ENCODE data around the gene EPS8L2.
A peak's percentile ranks its signal among the peaks of the same experiment; 100 is the strongest.

The EPS8L2 gene

DNA sequence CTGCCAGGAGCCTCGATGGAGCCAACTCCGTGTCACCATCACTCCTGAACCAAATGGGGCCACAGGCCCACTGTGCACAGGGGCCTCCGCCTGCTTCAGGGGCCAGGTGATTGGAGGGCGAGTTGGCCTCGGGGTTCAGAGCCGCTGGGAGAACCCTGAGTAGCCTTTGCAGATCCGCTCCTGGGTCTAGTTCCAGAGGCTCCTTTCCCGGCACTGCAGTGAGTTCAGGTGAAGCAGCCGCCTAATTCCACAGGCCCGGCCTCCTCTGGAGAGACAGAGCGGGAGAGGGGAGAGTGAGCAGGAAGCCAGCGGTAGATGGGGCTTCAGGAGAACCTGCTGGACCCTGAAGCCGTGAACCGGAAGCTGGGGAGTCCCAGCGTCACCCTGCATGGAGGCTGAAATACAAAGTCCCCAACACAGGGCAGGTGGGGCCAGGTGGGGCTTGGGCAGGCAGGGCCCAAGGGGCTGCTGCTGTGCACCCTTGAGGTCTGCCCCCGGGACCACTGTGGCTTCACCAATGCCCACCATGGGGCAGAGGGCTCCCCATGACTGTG, 46.4 kb upstream of the EPS8L2 start:
- no peak overlapping the region for H3K27ac ChIP-seq (ENCODE audit: low read depth, low read length)
- no peak overlapping the region for H2AK5ac ChIP-seq (ENCODE audit: low read length)
- H3K4me1 ChIP-seq (ENCODE audit: control insufficient read depth in 1 of 2, insufficient read depth in 2 of 2, low read length in 2 of 2) = no peaks in the 10 kb centered on the region
- peaks cover 44 to 49% of the 10 kb centered on the region in 2 experiments for H3K36me3 ChIP-seq (ENCODE audit: control insufficient read depth in 1 of 2, insufficient read depth in 2 of 2, low read length in 2 of 2)
- H3K9ac ChIP-seq (ENCODE audit: low read length) = no peak overlapping the region
- no peak for DNase-seq
- no peaks in the 10 kb centered on the region for H3K9me3 ChIP-seq (ENCODE audit: insufficient read depth, low read depth, low read length)
- H4K91ac ChIP-seq (ENCODE audit: low read depth, low read length) = no peak overlapping the region
- no CpG with 5 or more reads among the region's 16 CpGs for WGBS (ENCODE audit: extremely low coverage, insufficient coverage, insufficient read length)
- no peaks in the 10 kb centered on the region for H3K27me3 ChIP-seq (ENCODE audit: insufficient read depth, low read length)
- no peak overlapping the region for H2BK12ac ChIP-seq (ENCODE audit: low read length)
- H4K12ac ChIP-seq (ENCODE audit: low read depth, low read length) = no peak overlapping the region
- H2AFZ ChIP-seq (ENCODE audit: insufficient read depth, low read length, poor library complexity) = no peak overlapping the region
- no peak overlapping the region for H2BK5ac ChIP-seq (ENCODE audit: low read depth, low read length, poor library complexity)
- H3K79me1 ChIP-seq (ENCODE audit: low read length) = no peaks in the 10 kb centered on the region
- H3K79me2 ChIP-seq (ENCODE audit: control insufficient read depth, insufficient read depth, low read length, poor library complexity) = no peaks in the 10 kb centered on the region
- no peak overlapping the region for H3K18ac ChIP-seq (ENCODE audit: low read length)
- H3K4me3 ChIP-seq (ENCODE audit: low read depth, low read length) = no peak overlapping the region
- H3K4me2 ChIP-seq (ENCODE audit: low read length) = no peak overlapping the region
- H3K23ac ChIP-seq (ENCODE audit: low read length) = no peak overlapping the region
- no peak overlapping the region for H3K14ac ChIP-seq (ENCODE audit: low read length)
- H2BK120ac ChIP-seq (ENCODE audit: insufficient read depth, low read length, poor library complexity) = no peak overlapping the region
- no peak overlapping the region for H3K4ac ChIP-seq (ENCODE audit: low read depth, low read length)
- H4K8ac ChIP-seq (ENCODE audit: low read depth, low read length) = no peak overlapping the region

GRCh38 chr11:660281-660680, 45.8 kb upstream of the EPS8L2 start:
- Histone ChIP-seq H3K14ac (ENCODE audit: low read length) (no peak overlapping the region), H4K91ac (ENCODE audit: low read depth, low read length) (no peak overlapping the region), H2BK5ac (ENCODE audit: low read depth, low read length, poor library complexity) (no peak overlapping the region), H2BK12ac (ENCODE audit: low read length) (no peak overlapping the region), H3K27ac (ENCODE audit: low read depth, low read length) (no peak overlapping the region), H3K9ac (ENCODE audit: low read length) (no peak overlapping the region), H3K23ac (ENCODE audit: low read length) (no peak overlapping the region), H3K9me3 (ENCODE audit: insufficient read depth, low read depth, low read length) (no peaks in the 10 kb centered on the region), H2AK5ac (ENCODE audit: low read length) (no peak overlapping the region), H3K79me1 (ENCODE audit: low read length) (no peaks in the 10 kb centered on the region), H3K79me2 (ENCODE audit: control insufficient read depth, insufficient read depth, low read length, poor library complexity) (no peaks in the 10 kb centered on the region), H2AFZ (ENCODE audit: insufficient read depth, low read length, poor library complexity) (no peak overlapping the region), H3K27me3 (ENCODE audit: insufficient read depth, low read length) (no peaks in the 10 kb centered on the region), H3K4me3 (ENCODE audit: low read depth, low read length) (no peak overlapping the region), H3K4me2 (ENCODE audit: low read length) (no peak overlapping the region), H3K36me3 (ENCODE audit: control insufficient read depth in 1 of 2, insufficient read depth in 2 of 2, low read length in 2 of 2) (peaks cover 45% of the 10 kb centered on the region in 2 experiments), H4K8ac (ENCODE audit: low read depth, low read length) (no peak overlapping the region), H2BK120ac (ENCODE audit: insufficient read depth, low read length, poor library complexity) (no peak overlapping the region), H4K12ac (ENCODE audit: low read depth, low read length) (no peak overlapping the region), H3K4ac (ENCODE audit: low read depth, low read length) (no peak overlapping the region), H3K4me1 (ENCODE audit: control insufficient read depth in 1 of 2, insufficient read depth in 2 of 2, low read length in 2 of 2) (no peaks in the 10 kb centered on the region), H3K18ac (ENCODE audit: low read length) (no peak overlapping the region)
- no peak for DNase-seq
- no CpG with 5 or more reads among the region's 19 CpGs for WGBS (ENCODE audit: extremely low coverage, insufficient coverage, insufficient read length)

DNA sequence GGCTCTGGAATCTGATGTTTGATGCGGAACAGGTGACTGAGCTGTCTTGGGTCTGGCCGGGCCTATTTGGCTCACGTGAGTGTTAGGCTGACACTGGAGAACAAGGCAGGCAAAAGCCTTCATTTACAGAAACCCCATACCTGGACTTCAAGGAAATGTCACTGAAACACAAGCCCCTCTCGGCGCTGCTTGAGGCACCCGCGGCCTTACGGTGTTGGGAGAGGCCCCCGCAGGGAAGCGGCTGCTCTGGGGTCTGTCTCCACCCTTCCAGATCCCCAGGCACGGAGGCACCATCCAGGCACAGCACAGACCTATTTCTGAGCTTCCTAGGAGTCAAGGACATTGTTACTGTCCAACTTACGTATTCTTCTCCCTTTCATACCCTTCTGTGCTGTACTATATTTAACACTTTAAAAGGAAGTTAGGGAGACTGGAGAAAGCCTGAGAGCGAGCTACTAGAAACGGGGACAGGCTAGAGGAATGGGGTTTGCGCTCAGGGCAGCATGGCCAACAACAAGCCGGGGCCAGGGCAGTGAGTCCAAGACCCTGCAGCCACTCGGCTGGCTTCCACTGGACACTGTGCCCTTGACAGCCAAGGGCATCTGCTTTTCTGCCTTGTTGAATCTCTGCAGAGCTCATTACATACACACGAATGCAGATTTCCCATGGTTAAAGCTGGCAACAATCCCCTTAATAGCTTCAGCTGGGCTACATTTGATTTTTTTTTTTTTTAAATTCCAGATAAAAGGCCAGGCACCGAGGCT, 45.2 kb upstream of the EPS8L2 start:
- Histone ChIP-seq H3K79me1 (ENCODE audit: low read length) (no peaks in the 10 kb centered on the region), H3K18ac (ENCODE audit: low read length) (no peak overlapping the region), H4K8ac (ENCODE audit: low read depth, low read length) (no peak overlapping the region), H2AK5ac (ENCODE audit: low read length) (no peak overlapping the region), H3K27me3 (ENCODE audit: insufficient read depth, low read length) (no peaks in the 10 kb centered on the region), H2BK5ac (ENCODE audit: low read depth, low read length, poor library complexity) (no peak overlapping the region), H3K9me3 (ENCODE audit: insufficient read depth, low read depth, low read length) (peaks cover 4% of the 10 kb centered on the region), H4K12ac (ENCODE audit: low read depth, low read length) (no peak overlapping the region), H2BK120ac (ENCODE audit: insufficient read depth, low read length, poor library complexity) (no peak overlapping the region), H3K4me2 (ENCODE audit: low read length) (no peak overlapping the region), H3K36me3 (ENCODE audit: control insufficient read depth in 1 of 2, insufficient read depth in 2 of 2, low read length in 2 of 2) (peaks cover 48 to 49% of the 10 kb centered on the region in 2 experiments), H3K9ac (ENCODE audit: low read length) (no peak overlapping the region), H3K23ac (ENCODE audit: low read length) (no peak overlapping the region), H3K27ac (ENCODE audit: low read depth, low read length) (no peak overlapping the region), H3K14ac (ENCODE audit: low read length) (no peak overlapping the region), H3K4me3 (ENCODE audit: low read depth, low read length) (no peak overlapping the region), H3K4me1 (ENCODE audit: control insufficient read depth in 1 of 2, insufficient read depth in 2 of 2, low read length in 2 of 2) (no peaks in the 10 kb centered on the region), H2BK12ac (ENCODE audit: low read length) (no peak overlapping the region), H4K91ac (ENCODE audit: low read depth, low read length) (no peak overlapping the region), H3K79me2 (ENCODE audit: control insufficient read depth, insufficient read depth, low read length, poor library complexity) (no peaks in the 10 kb centered on the region), H3K4ac (ENCODE audit: low read depth, low read length) (no peak overlapping the region), H2AFZ (ENCODE audit: insufficient read depth, low read length, poor library complexity) (no peak overlapping the region)
- no peak for DNase-seq
- WGBS (ENCODE audit: extremely low coverage, insufficient coverage, insufficient read length) = no CpG with 5 or more reads among the region's 19 CpGs

GRCh38 chr11:662689-663274, 43.2 kb upstream of the EPS8L2 start:
- peak; percentile 48 to 73 for DNase-seq
- Histone ChIP-seq H3K9me3 (ENCODE audit: insufficient read depth, low read depth, low read length) (peaks cover 4% of the 10 kb centered on the region), H3K4ac (ENCODE audit: low read depth, low read length) (no peak overlapping the region), H2BK5ac (ENCODE audit: low read depth, low read length, poor library complexity) (no peak overlapping the region), H3K4me2 (ENCODE audit: low read length) (no peak overlapping the region), H3K79me2 (ENCODE audit: control insufficient read depth, insufficient read depth, low read length, poor library complexity) (no peaks in the 10 kb centered on the region), H3K4me1 (ENCODE audit: control insufficient read depth in 1 of 2, insufficient read depth in 2 of 2, low read length in 2 of 2) (no peaks in the 10 kb centered on the region), H3K27me3 (ENCODE audit: insufficient read depth, low read length) (no peaks in the 10 kb centered on the region), H4K12ac (ENCODE audit: low read depth, low read length) (no peak overlapping the region), H3K79me1 (ENCODE audit: low read length) (no peaks in the 10 kb centered on the region), H2AK5ac (ENCODE audit: low read length) (no peak overlapping the region), H2BK120ac (ENCODE audit: insufficient read depth, low read length, poor library complexity) (no peak overlapping the region), H2AFZ (ENCODE audit: insufficient read depth, low read length, poor library complexity) (no peak overlapping the region), H3K18ac (ENCODE audit: low read length) (no peak overlapping the region), H4K91ac (ENCODE audit: low read depth, low read length) (no peak overlapping the region), H3K14ac (ENCODE audit: low read length) (no peak overlapping the region), H2BK12ac (ENCODE audit: low read length) (no peak overlapping the region), H4K8ac (ENCODE audit: low read depth, low read length) (no peak overlapping the region), H3K23ac (ENCODE audit: low read length) (no peak overlapping the region), H3K4me3 (ENCODE audit: low read depth, low read length) (no peak overlapping the region), H3K27ac (ENCODE audit: low read depth, low read length) (no peak overlapping the region), H3K36me3 (ENCODE audit: control insufficient read depth in 1 of 2, insufficient read depth in 2 of 2, low read length in 2 of 2) (peaks cover 47 to 54% of the 10 kb centered on the region in 2 experiments), H3K9ac (ENCODE audit: low read length) (no peak overlapping the region)
- WGBS (ENCODE audit: extremely low coverage, insufficient coverage, insufficient read length) = no CpG with 5 or more reads among the region's 15 CpGs
